Panc1 (cell line): ENCODE results near the gene SDR9C7. TPM values are rescaled to one million over a fixed set of nuclear protein-coding genes. Genes with fewer than 3 reads are reported as not detected.

Experiments used
- ATAC-seq: fragments of 200-7000 bp; cut with Tn5 transposase; 2 replicates; pipeline ENCODE4 v1.9.1; 2020; ENCODE audit warnings: mild to moderate bottlenecking, moderate library complexity
- BruUV-seq: library from RNA; stranded (reverse); fragments of 400-500 nt; replicated peaks from 2 replicates; lab custom pipeline; 2021; lab: Mats Ljungman, UMichigan
- CTCF ChIA-PET: fragments of 300-600 bp; sonication (Branson Sonifier 250); formaldehyde crosslinking; loops from one replicate; lab custom pipeline; 2022; ENCODE audit warnings: antibody characterized with exemption; lab: Charles Lee
- POLR2A ChIA-PET: fragments of 300-600 bp; sonication (Branson Sonifier 250); formaldehyde crosslinking; loops from one replicate; lab custom pipeline; 2022; ENCODE audit warnings: antibody characterized with exemption; lab: Charles Lee
- DNase-seq: peaks from one replicate; pipeline ENCODE4 v3.0.0-alpha.2; 2010; ENCODE audit warnings: low read depth, low spot score
- H3K27ac ChIP-seq: 2 replicates; pipeline ENCODE4 v1.5.1; 2011; ENCODE audit warnings: mild to moderate bottlenecking, low read length, inconsistent platforms
- H3K27me3 ChIP-seq: fragments of 200-500 bp; sonication (Bioruptor generic); 2 replicates; pipeline ENCODE4 v1.6.0; 2014; ENCODE audit warnings: low read length, inconsistent platforms; ENCODE audit not compliant: control insufficient read depth, insufficient read depth
- H3K36me3 ChIP-seq: fragments of 200-500 bp; sonication (Bioruptor generic); 2 replicates; pipeline ENCODE4 v1.5.1; 2014; ENCODE audit warnings: inconsistent platforms, mild to moderate bottlenecking, low read length, moderate library complexity; ENCODE audit not compliant: control insufficient read depth, insufficient read depth
- H3K4me1 ChIP-seq: 2 replicates; pipeline ENCODE4 v1.5.1; 2011; ENCODE audit warnings: inconsistent platforms, mild to moderate bottlenecking, low read length, moderate library complexity; ENCODE audit not compliant: control insufficient read depth, insufficient read depth
- H3K4me3 ChIP-seq, 2 experiments: 2 replicates each; pipeline ENCODE4 v1.5.1; 2011 to 2012; ENCODE audit warnings: low read depth in 2 of 2, low read length in 2 of 2, mild to moderate bottlenecking in 2 of 2, inconsistent platforms in 1 of 2, moderate library complexity in 1 of 2
- H3K9me3 ChIP-seq: fragments of 200-500 bp; sonication (Bioruptor generic); 2 replicates; pipeline ENCODE4 v1.5.1; 2014; ENCODE audit warnings: low read depth, mild to moderate bottlenecking, inconsistent platforms, low read length, moderate library complexity; ENCODE audit not compliant: control insufficient read depth, insufficient read depth
- CTCF ChIP-seq: fragments of 450-650 bp; IDR thresholded peaks from 2 replicates; pipeline ENCODE4 v1.5.1; 2017; ENCODE audit warnings: mild to moderate bottlenecking
- POLR2AphosphoS5 ChIP-seq: IDR thresholded peaks from 2 replicates; pipeline ENCODE4 v1.6.1; 2012; ENCODE audit warnings: mild to moderate bottlenecking, low read depth, low read length, moderate library complexity
- REST ChIP-seq, 2 experiments: IDR thresholded peaks; 2 replicates each; pipeline ENCODE4 v1.6.1; 2011 to 2012; ENCODE audit warnings: low read depth in 2 of 2, control low read depth in 1 of 2, low read length in 1 of 2, mild to moderate bottlenecking in 1 of 2, moderate library complexity in 1 of 2; ENCODE audit not compliant: insufficient read depth in 1 of 2
- SIN3A ChIP-seq: IDR thresholded peaks from 2 replicates; pipeline ENCODE4 v1.6.1; 2012; ENCODE audit warnings: low read depth, mild to moderate bottlenecking, low read length, moderate library complexity, borderline replicate concordance; ENCODE audit not compliant: insufficient read depth
- TCF7L2 ChIP-seq: IDR thresholded peaks from 2 replicates; pipeline ENCODE4 v1.6.1; 2011; ENCODE audit warnings: mild to moderate bottlenecking, low read depth, low read length, inconsistent platforms
- in situ Hi-C: cut with HindIII; loops from 2 replicates; pipeline ENCODE4 v1.10.0; 2016; ENCODE audit warnings: low sequenced_read_pairs, low pct_unique_long_range_greater_than_20kb
- intact Hi-C: fragments of 100-400 bp; cut with micrococcal nuclease; formaldehyde crosslinking; loops from one replicate; pipeline ENCODE4 v1.10.0; 2022; ENCODE audit not compliant: unreplicated experiment
- total RNA-seq: library from RNA; stranded (reverse); gene quantifications from one replicate; pipeline ENCODE4 v1.2.1, GENCODE V29; 2021; ENCODE audit not compliant: unreplicated experiment

Gene SDR9C7
- total RNA-seq, 1 experiment from 2014 or later, result not detected

- DNase-seq (no peak), ATAC-seq (no peak)
- no peak for TF ChIP-seq POLR2AphosphoS5
- TF ChIP-seq TCF7L2, result no peak
- TF ChIP-seq REST (IDR thresholded peaks at IDR 0.05; ENCODE audit: insufficient read depth in 1 of 2, low read depth in 2 of 2, low read length in 1 of 2), result no peak
- no peak for TF ChIP-seq CTCF
- TF ChIP-seq SIN3A, result no peak
- Histone ChIP-seq H3K27ac (no peak overlapping the region), H3K9me3 (0 out of 2 replicates have a peak, but pooled peaks cover 6% of the 10 kb centered on the region), H3K36me3 (no peaks in the 10 kb centered on the region), H3K4me1 (no peaks in the 10 kb centered on the region), H3K4me3 (no peak overlapping the region), H3K27me3 (no peaks in the 10 kb centered on the region)
- POLR2A ChIA-PET, result no interaction called here
- BruUV-seq, result no TSS peak
- CTCF ChIA-PET, result no interaction called here
- in situ Hi-C loops, result no loop called here
- intact Hi-C loops, result no loop called here
Observed at GRCh38 chr12:56897844-56898361, 36.3 kb downstream of the SDR9C7 start.

- no TSS peak for BruUV-seq
- TF ChIP-seq CTCF (no peak), POLR2AphosphoS5 (no peak), TCF7L2 (no peak), REST (IDR thresholded peaks at IDR 0.05; ENCODE audit: insufficient read depth in 1 of 2, low read depth in 2 of 2, low read length in 1 of 2) (no peak), SIN3A (no peak)
- intact Hi-C loops, result no loop called here
- Histone ChIP-seq H3K27ac (no peak overlapping the region), H3K9me3 (0 out of 2 replicates have a peak, but pooled peaks cover 6% of the 10 kb centered on the region), H3K36me3 (no peaks in the 10 kb centered on the region), H3K4me1 (no peaks in the 10 kb centered on the region), H3K27me3 (no peaks in the 10 kb centered on the region), H3K4me3 (no peak overlapping the region)
- no peak for DNase-seq
- in situ Hi-C loops, result no loop called here
- no peak for ATAC-seq
- CTCF ChIA-PET, result no interaction called here
- POLR2A ChIA-PET, result no interaction called here
Observed at GRCh38 chr12:56896082-56896481, 38.1 kb downstream of the SDR9C7 start.
